Measurements from ENCODE around the gene FAM9C.
"Not testable (repeated sequence)": the region's sequence is repeated elsewhere in the genome, so short reads cannot be mapped to it uniquely, and the experiment has no call there.

The FAM9C gene

DNA sequence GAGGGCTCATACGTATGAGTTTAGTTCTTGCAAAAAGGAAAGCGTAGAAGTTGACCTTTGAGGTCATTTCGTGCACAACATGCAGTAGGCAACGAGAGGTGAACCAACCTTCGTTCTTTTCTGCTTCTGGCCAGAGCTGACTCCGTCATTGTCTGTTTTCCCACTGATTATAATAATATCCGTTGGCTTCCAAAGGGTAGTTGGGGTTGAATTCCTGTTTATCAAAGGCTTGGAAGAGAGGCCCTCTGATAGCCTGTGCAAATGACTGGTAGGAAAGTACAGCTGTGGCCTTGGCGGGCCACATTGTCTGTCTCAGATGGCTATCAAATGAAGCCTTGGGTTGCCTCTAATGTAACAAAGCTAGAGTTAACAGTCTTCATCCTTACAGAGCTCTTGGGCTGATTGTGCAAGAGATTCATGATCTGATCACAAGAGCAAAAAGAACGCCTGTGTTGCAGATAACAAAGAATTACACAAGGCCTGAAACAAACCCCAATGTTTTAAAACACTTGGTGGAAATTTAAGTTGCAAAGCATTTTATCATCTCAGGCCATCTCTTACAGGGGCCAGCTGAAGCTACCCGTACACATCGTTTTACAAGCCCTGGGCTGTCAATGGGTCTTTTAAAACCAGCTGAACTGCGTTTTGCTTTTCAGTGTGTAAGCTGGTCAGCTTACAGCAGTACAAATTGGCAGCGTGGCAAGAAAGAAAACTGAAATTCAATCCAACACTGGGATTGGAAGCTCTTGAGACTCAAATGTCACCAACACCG is 46.1 kb upstream of the FAM9C start:
- Histone ChIP-seq H3K27me3 (ENCODE audit: insufficient read depth, low read depth) (no peaks in the 10 kb centered on the region), H2AFZ (ENCODE audit: low read depth) (no peak overlapping the region), H3K79me2 (ENCODE audit: insufficient read depth, low read depth) (no peaks in the 10 kb centered on the region), H3K4me2 (no peak overlapping the region), H3K4me3 (IDR thresholded peaks at IDR 0.05; ENCODE audit: insufficient read depth, low read depth, low read length) (no peak overlapping the region), H4K20me1 (ENCODE audit: insufficient read depth) (no peaks in the 10 kb centered on the region), H3K27ac (no peak overlapping the region), H3K4me1 (ENCODE audit: low read depth, poor library complexity, severe bottlenecking) (peaks cover 33% of the 10 kb centered on the region), H3K9ac (no peak overlapping the region), H3K36me3 (ENCODE audit: insufficient read depth) (no peaks in the 10 kb centered on the region)
- TF ChIP-seq, protein P1, sequence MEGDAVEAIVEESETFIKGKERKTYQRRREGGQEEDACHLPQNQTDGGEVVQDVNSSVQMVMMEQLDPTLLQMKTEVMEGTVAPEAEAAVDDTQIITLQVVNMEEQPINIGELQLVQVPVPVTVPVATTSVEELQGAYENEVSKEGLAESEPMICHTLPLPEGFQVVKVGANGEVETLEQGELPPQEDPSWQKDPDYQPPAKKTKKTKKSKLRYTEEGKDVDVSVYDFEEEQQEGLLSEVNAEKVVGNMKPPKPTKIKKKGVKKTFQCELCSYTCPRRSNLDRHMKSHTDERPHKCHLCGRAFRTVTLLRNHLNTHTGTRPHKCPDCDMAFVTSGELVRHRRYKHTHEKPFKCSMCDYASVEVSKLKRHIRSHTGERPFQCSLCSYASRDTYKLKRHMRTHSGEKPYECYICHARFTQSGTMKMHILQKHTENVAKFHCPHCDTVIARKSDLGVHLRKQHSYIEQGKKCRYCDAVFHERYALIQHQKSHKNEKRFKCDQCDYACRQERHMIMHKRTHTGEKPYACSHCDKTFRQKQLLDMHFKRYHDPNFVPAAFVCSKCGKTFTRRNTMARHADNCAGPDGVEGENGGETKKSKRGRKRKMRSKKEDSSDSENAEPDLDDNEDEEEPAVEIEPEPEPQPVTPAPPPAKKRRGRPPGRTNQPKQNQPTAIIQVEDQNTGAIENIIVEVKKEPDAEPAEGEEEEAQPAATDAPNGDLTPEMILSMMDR (conservative IDR thresholded peaks at IDR 0.05; ENCODE audit: low read depth, low read length) = no peak

DNA sequence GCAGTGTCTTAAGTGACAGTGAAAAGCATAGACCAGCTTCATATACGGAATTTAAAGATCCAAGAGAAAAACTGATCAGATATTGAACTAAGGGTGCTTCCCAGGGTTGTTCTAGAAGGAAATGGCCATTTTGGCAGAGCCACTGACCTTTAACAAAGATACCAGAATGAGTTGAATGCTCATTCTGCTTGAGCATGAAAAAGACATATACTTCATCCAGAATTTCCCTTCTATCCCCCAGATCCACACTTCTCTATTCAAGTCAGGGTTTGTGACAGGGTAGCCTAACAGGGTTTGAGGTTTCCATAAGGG is 45.6 kb upstream of the FAM9C start:
- Histone ChIP-seq H3K27ac (no peak overlapping the region), H3K4me2 (no peak overlapping the region)

DNA sequence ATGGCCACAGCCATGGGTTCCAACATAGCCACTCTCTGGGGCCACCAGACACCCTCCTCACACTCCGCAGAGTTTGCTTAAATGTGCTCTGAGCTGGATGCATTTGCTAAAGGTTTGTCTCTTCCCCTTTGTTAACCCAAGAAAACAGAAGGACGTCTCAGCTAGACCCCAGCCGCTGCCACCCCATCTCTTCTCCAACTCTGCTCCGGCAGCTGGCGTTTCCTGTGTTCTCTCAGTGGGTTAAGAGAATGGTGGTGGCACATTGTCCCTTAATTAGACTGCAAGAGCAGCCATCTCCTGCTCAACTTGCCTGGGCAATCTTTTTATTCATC is 43.7 kb upstream of the FAM9C start:
- Histone ChIP-seq H3K4me3 (IDR thresholded peaks at IDR 0.05; ENCODE audit: insufficient read depth, low read depth, low read length) (no peak overlapping the region), H3K4me1 (ENCODE audit: low read depth, poor library complexity, severe bottlenecking) (peaks cover 29% of the 10 kb centered on the region), H3K79me2 (ENCODE audit: insufficient read depth, low read depth) (no peaks in the 10 kb centered on the region), H2AFZ (ENCODE audit: low read depth) (peak overlapping the region; percentile 49; the same call in 1 of the 2 replicates), H3K27ac (peak overlapping the region; percentile 70), H3K9ac (no peak overlapping the region; the same call in 1 of the 2 replicates), H4K20me1 (ENCODE audit: insufficient read depth) (no peaks in the 10 kb centered on the region), H3K4me2 (peak overlapping the region; percentile 46; the same call in 1 of the 2 replicates), H3K36me3 (ENCODE audit: insufficient read depth) (no peaks in the 10 kb centered on the region), H3K27me3 (ENCODE audit: insufficient read depth, low read depth) (no peaks in the 10 kb centered on the region)
- TF ChIP-seq, protein P1 (conservative IDR thresholded peaks at IDR 0.05; ENCODE audit: low read depth, low read length) = no peak

More for the DNA sequence above, 45.6 kb upstream of the FAM9C start:
- Histone ChIP-seq H3K27me3 (ENCODE audit: insufficient read depth, low read depth) (no peaks in the 10 kb centered on the region), H3K36me3 (ENCODE audit: insufficient read depth) (no peaks in the 10 kb centered on the region), H2AFZ (ENCODE audit: low read depth) (no peak overlapping the region), H3K9ac (no peak overlapping the region), H3K4me1 (ENCODE audit: low read depth, poor library complexity, severe bottlenecking) (peaks cover 32% of the 10 kb centered on the region), H3K4me3 (IDR thresholded peaks at IDR 0.05; ENCODE audit: insufficient read depth, low read depth, low read length) (no peak overlapping the region), H3K79me2 (ENCODE audit: insufficient read depth, low read depth) (no peaks in the 10 kb centered on the region), H4K20me1 (ENCODE audit: insufficient read depth) (no peaks in the 10 kb centered on the region)
- TF ChIP-seq, protein P1 (conservative IDR thresholded peaks at IDR 0.05; ENCODE audit: low read depth, low read length) = no peak

DNA sequence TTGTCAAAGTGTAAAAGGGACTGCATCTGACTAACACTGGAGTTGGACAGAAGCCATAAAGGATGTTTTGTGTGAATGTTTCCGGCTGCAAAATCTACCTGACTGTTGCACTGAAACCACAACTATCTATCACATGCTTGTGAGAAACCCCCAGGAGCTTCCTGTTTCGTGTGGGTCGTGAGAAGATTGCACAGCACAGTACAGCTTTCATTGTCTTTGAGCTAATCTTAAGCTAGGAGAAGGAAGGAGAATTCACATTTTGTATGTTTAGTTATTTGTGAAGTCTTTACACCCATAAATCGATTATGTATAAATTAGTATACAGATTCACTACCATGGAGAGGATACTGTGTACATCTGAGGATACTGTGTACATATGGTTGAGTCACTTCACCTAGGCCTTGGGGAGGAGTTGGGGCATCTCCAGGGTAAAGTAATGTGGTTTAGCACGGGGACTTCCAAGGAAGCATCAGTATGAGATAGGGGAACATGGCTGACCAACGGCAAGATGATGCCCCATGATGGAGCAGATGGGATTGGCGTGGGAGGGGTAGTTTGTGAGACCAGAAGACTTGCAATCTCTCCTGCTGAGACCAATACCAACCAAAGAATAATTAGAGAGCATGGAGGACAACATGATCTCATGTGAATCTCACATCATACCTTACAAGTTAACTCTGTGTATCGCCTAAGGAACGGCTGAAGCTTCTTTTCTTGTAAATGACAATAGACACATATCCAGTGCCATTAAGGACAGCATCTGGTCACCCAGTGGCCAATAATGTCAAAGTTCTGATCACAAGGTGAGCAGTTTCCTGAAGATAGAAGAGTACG is 43.1 kb upstream of the FAM9C start:
- Histone ChIP-seq H3K9ac (no peak overlapping the region; the same call in 1 of the 2 replicates), H3K79me2 (ENCODE audit: insufficient read depth, low read depth) (no peaks in the 10 kb centered on the region), H2AFZ (ENCODE audit: low read depth) (peak overlapping the region; percentile 49; the same call in 1 of the 2 replicates), H3K4me1 (ENCODE audit: low read depth, poor library complexity, severe bottlenecking) (peaks cover 29% of the 10 kb centered on the region), H3K4me3 (IDR thresholded peaks at IDR 0.05; ENCODE audit: insufficient read depth, low read depth, low read length) (no peak overlapping the region), H3K27me3 (ENCODE audit: insufficient read depth, low read depth) (no peaks in the 10 kb centered on the region), H3K4me2 (peak overlapping the region; percentile 46), H3K27ac (peak overlapping the region; percentile 70), H3K36me3 (ENCODE audit: insufficient read depth) (no peaks in the 10 kb centered on the region), H4K20me1 (ENCODE audit: insufficient read depth) (no peaks in the 10 kb centered on the region)
- TF ChIP-seq, protein P1 (conservative IDR thresholded peaks at IDR 0.05; ENCODE audit: low read depth, low read length) = no peak

DNA sequence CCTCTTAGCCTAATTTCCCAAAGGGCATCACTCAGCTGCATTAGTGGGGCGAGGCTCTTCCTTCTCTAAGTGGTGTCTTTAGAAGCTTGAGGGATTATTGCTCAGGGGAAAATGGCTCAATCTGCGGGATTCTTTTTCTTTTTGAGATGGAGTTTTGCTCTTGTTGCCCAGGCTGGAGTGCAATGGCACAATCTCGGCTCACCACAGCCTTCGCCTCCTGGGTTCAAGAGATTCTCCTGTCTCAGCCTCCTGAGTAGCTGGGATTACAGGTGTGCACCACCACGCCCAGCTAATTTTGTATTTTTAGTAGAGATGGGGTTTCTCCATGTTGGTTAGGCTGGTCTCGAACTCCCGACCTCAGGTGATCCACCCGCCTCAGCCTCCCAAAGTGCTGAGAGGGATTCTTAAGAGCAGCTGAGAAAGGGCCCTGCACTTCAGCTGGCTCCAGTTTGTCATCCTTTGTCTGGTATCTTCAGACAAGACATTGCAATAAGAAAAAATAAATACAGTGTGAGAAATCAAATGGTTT is 42.4 kb upstream of the FAM9C start:
- not testable (repeated sequence) for H3K79me2 ChIP-seq (ENCODE audit: insufficient read depth, low read depth); H3K36me3 ChIP-seq (ENCODE audit: insufficient read depth); H4K20me1 ChIP-seq (ENCODE audit: insufficient read depth); H3K27me3 ChIP-seq (ENCODE audit: insufficient read depth, low read depth); H3K4me3 ChIP-seq (IDR thresholded peaks at IDR 0.05; ENCODE audit: insufficient read depth, low read depth, low read length); H3K9ac ChIP-seq
- Histone ChIP-seq H3K4me2 (peak overlapping the region; percentile 46; the same call in 1 of the 2 replicates), H2AFZ (ENCODE audit: low read depth) (peak overlapping the region; percentile 49; the same call in 1 of the 2 replicates), H3K27ac (peak overlapping the region; percentile 70; the same call in 1 of the 2 replicates), H3K4me1 (ENCODE audit: low read depth, poor library complexity, severe bottlenecking) (peaks cover 33% of the 10 kb centered on the region)

Data from KMS-11 (cell line).